Neuron (in vitro differentiated cells): ENCODE results near the gene ECEL1.
"Not testable (repeated sequence)": the region's sequence is repeated elsewhere in the genome, so short reads cannot be mapped to it uniquely, and the experiment has no call there.

Experiments
- H2AFZ ChIP-seq: one replicate; pipeline ENCODE4 v1.6.1; 2013; ENCODE audit warnings: low read depth, mild to moderate bottlenecking, inconsistent platforms, low read length, moderate library complexity
- H3K27me3 ChIP-seq: one replicate; pipeline ENCODE4 v1.6.1; 2013; ENCODE audit warnings: low read length; ENCODE audit not compliant: insufficient read depth
- H3K36me3 ChIP-seq: one replicate; pipeline ENCODE4 v1.6.1; 2013; ENCODE audit warnings: low read length; ENCODE audit not compliant: insufficient read depth
- H3K4me1 ChIP-seq: one replicate; pipeline ENCODE4 v1.6.1; 2013; ENCODE audit warnings: low read length; ENCODE audit not compliant: insufficient read depth
- H3K4me3 ChIP-seq: 2 replicates; pipeline ENCODE4 v1.5.1; 2013; ENCODE audit warnings: mild to moderate bottlenecking, low read length, moderate library complexity
- H3K9me3 ChIP-seq: one replicate; pipeline ENCODE4 v1.6.1; 2013; ENCODE audit warnings: low read length

Gene ECEL1

DNA sequence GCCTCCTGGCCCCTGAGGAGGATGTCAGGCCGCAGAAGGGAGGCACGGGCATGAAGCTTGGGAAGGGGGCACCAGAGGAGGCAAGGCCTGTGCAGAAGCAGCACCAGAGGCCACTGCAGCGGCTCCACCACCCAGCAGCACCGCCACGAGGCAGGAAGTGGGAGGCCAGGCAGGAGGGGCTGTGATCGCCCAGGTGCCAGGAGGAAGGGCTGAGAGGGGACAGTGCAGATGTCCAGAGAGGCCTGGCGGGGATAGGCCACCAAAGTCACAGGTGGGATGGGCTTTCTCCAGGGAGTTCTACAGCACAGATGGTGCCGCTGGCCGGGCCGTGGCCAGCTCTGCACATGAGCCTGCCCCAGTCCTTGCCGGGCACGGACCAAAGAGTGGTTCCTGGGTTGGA, 37.7 kb downstream of the ECEL1 start:
- H2AFZ ChIP-seq, result no peak overlapping the region
- peaks cover 20% of the 10 kb centered on the region for H3K4me1 ChIP-seq
- H3K27me3 ChIP-seq, result peaks cover 19% of the 10 kb centered on the region
- H3K36me3 ChIP-seq, result no peaks in the 10 kb centered on the region
- H3K9me3 ChIP-seq, result no peaks in the 10 kb centered on the region
- no peak overlapping the region for H3K4me3 ChIP-seq

DNA sequence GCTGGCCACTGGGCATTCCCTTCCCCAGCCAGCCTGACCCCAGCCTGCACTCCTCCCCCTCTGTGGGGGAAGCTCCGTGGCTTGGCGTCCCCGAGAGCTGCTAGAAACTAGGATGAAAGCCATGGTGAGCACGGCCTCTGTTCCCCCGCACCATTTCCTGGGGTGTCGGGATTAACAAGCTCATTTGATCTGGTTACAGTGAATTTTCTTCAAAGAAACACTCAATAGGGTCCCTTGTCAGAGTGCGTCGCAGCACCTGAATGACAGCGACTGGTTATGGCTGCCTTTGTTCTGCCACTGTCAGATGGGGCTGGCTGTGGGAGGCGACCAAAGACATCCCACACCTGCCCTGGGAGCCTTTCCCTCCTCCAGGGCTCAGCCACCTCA, 39.3 kb downstream of the ECEL1 start:
- peak overlapping the region; percentile 31 for H2AFZ ChIP-seq
- no peaks in the 10 kb centered on the region for H3K36me3 ChIP-seq
- H3K4me1 ChIP-seq, result peaks cover 20% of the 10 kb centered on the region
- H3K9me3 ChIP-seq, result no peaks in the 10 kb centered on the region
- peak overlapping the region; percentile 20 for H3K4me3 ChIP-seq
- H3K27me3 ChIP-seq, result peaks cover 16% of the 10 kb centered on the region

DNA sequence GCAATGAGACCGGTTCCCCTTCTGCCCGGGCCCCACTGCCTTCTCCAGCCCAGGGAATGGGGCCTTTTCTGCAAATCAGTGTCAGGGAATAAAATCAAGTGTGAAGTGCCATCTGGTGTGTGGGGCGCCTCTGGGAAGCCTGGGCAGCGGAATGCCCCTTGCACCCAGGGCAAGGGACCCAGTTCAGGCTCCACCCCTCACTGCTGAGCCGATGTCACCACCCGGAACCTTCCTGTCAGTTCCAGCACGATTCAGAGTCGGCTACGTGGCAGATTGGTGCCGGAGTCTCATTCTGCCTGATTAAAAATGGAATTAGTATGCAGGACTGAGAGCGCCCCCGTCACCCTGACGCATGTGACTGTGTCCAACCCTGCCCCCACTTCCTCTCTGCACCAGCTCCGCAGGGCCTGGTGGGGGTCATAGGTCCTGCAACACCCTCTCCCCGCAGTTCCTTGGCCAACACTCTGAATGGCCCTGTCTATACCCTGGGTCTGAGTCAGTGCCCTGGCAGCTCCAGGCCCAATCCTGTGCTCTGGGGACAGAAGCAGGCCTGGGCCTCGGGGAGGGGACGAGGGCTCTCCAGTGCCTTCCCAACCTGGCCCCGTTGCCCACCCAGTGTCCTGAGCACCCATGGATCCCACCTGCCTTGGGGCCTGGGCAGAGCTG, 39.9 kb downstream of the ECEL1 start:
- H3K27me3 ChIP-seq, result peaks cover 12% of the 10 kb centered on the region
- no peaks in the 10 kb centered on the region for H3K9me3 ChIP-seq
- peaks cover 20% of the 10 kb centered on the region for H3K4me1 ChIP-seq
- H3K36me3 ChIP-seq, result no peaks in the 10 kb centered on the region
- H2AFZ ChIP-seq, result peak overlapping the region; percentile 31
- H3K4me3 ChIP-seq, result peak overlapping the region; percentile 20

DNA sequence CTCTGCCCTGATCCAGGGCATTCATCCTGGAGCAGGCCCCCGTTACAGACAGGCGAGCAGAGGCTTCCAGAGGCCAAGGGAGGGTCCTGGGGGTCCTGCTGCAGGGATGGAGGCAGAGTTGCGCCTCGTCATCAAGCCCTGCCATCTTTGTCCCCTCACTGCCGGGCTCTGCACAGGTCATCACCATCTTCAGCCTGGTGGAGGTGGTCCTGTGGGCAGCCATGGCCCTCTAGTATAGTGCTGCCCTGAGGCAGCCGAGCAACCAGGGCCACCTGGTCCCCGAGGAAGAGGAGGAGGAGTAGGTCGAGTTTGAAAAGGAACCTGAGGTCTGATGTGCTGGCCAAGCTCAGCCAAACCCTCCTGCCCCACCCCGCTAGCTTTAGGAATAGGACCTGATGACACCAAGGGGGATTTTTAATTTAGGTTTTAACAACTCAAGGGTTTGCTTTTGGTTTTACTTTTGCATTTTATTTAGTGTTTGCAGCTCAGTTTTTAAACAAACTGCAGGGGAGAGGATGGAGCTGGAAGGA, 40.5 kb downstream of the ECEL1 start:
- Histone ChIP-seq H3K27me3 (peaks cover 12% of the 10 kb centered on the region), H3K4me1 (peaks cover 20% of the 10 kb centered on the region), H3K36me3 (no peaks in the 10 kb centered on the region), H3K9me3 (no peaks in the 10 kb centered on the region), H3K4me3 (no peak overlapping the region), H2AFZ (no peak overlapping the region)

DNA sequence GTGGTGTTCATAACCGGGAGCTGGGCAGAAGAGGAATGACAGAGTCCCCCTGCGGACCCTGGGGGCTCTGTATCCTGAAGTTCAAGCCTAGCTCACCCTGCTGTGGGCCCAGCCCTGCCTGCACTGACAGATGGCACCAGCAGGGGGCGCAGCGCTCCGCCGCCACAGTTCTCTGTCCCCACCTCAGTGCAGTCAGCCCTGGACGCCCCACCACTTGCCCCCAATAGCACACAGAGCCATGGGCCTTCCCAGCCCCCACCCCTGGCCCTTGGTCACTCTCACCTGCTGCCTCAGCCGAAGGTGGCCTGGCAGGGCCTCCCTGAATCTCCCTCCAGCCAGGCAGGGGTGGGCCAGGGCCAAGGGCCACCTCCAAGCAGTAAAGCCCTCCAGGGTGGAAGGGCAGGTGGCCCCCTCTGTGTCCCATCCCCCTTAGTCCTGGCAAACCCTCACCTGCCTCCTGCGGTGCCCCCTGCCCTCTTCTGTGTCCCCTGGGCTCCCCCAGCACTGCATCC, 41.3 kb downstream of the ECEL1 start:
- H2AFZ ChIP-seq, H3K36me3 ChIP-seq, H3K9me3 ChIP-seq, H3K4me3 ChIP-seq: not testable (repeated sequence)
- peaks cover 18% of the 10 kb centered on the region for H3K27me3 ChIP-seq
- H3K4me1 ChIP-seq, result peaks cover 20% of the 10 kb centered on the region

DNA sequence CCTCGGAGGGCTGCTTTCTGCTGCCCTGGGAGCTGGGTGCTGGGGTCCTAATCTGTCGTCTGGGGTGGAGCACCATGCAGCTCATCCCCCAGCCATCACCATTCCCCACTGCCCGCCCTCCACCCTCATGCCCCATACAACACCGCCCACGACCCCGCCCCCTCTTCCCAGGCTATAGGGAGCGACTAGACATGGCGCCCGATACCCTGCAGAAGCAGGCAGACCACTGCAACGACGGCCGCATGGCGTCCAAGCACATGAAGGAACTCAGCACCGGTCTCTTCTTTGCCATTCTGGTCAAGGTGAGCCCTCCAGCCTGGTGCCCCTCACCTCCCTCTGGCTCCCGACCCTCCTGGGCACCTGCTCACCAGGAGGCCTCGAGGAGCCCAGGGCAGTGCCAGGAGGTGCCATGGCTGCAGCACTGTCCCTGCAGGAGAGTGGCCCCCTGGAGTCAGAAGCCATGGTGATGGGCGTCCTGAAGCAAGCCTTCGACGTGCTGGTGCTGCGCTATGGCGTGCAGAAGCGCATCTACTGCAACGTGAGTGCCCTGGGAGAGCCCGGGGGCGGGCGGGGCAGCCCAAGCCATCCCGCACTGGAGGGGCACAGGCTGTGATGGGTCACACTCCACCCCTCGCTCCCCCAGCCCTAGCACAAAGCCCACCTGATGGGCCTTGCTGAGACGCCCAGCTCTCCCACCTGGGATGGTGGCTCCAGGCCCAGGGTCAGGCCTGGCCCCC, 42.3 kb downstream of the ECEL1 start:
- not testable (repeated sequence) for H2AFZ ChIP-seq, H3K4me3 ChIP-seq, H3K9me3 ChIP-seq, H3K36me3 ChIP-seq
- peaks cover 20% of the 10 kb centered on the region for H3K4me1 ChIP-seq
- H3K27me3 ChIP-seq, result peaks cover 19% of the 10 kb centered on the region

DNA sequence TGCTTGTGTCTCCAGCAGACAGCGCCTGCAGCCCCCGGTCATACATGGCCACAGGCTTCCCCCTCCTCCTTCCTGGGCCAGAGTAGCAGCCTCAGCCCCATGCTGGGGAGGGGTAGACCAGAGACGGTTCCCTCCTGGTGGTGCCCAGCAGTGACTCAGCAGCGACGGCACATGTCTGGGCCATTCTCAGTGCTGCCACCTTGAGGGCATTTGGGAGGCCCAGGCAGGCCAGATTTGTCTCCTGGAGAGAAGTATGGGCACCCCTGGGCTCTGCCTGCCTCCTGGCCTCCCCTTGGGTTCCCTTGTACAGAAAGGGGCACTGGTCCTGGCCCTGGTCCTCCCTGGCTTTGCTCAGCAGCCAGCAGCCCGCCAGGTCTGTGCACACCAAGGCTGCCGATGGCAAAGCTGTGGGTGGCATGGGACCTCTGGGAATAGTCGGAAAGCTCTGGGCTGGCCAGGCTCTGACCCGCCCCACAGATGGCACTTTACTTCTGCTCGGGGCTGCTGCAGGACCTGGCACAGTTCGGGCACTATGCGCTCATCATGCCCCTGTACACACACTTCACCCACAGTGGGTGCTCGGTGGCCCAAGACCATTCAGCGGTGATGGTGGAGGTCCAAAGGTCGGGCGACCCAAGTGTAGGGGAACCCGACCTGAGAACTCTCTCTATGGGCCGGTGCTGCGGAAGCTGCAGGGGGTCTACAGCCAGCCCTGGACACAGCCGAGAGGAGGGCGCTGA, 43.1 kb downstream of the ECEL1 start:
- Histone ChIP-seq H3K4me1 (peaks cover 22% of the 10 kb centered on the region), H2AFZ (no peak overlapping the region), H3K36me3 (no peaks in the 10 kb centered on the region), H3K27me3 (peaks cover 12% of the 10 kb centered on the region), H3K4me3 (no peak overlapping the region), H3K9me3 (no peaks in the 10 kb centered on the region)

DNA sequence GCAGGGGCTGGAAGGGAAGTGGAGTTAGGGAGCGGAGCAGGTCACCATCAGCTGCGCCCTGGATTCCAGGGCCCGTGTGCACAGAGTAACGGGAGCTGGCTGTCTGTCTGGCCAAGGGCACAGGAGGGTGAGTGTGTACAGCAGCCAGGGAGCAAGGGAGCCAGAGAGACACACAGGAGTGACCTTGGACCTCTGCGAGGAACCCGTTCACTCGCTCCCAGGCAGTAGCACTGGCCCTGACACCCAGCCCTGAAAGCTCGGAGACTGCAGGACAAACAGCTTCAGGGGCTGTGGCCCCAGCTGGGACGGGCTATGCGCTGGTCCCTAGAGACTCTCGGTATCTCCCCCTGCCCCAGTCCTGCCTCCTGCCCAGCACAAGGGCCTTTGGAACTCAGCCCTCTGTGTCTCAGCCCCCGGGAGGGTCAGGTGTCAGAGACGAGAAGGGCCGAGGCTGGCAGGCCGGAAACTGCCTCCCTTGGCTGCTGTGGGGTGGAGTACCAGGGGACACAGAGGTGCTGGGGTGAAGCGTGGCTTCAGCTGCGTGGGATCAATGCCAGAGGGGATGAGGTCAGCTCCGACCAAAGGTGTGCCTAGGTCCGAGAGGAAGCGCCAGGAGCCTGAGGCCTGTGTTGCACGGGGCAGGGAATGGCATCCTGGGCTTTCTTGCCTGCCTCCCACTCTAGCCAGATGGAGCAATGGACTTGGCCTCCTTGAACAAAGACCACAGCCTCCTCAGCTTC, 43.8 kb downstream of the ECEL1 start:
- not testable (repeated sequence) for H2AFZ ChIP-seq, H3K4me3 ChIP-seq, H3K9me3 ChIP-seq, H3K36me3 ChIP-seq
- H3K4me1 ChIP-seq, result peaks cover 22% of the 10 kb centered on the region
- H3K27me3 ChIP-seq, result peaks cover 11% of the 10 kb centered on the region

DNA sequence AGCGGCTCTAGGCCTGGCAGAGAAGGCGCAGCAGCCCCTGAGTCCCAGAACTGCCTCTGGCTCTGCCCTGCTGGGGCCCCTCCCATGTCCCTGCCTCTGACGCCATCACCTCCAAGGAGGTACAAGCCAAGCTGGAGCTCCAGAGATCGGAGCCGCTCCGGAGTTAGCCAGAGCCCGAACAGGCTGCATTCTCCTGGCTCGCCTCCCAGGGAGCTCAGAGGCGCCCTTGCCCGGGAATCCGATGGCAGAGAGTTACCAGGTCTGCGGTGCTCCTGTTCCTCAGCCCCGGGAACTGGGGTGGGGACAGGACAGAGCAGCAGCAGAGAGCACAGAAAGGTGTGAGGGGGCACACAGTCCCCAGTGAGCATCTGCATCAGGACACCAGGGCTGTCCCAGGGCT, 44.6 kb downstream of the ECEL1 start:
- H3K9me3 ChIP-seq, H2AFZ ChIP-seq, H3K36me3 ChIP-seq, H3K4me3 ChIP-seq: not testable (repeated sequence)
- peaks cover 19% of the 10 kb centered on the region for H3K4me1 ChIP-seq
- peaks cover 15% of the 10 kb centered on the region for H3K27me3 ChIP-seq

DNA sequence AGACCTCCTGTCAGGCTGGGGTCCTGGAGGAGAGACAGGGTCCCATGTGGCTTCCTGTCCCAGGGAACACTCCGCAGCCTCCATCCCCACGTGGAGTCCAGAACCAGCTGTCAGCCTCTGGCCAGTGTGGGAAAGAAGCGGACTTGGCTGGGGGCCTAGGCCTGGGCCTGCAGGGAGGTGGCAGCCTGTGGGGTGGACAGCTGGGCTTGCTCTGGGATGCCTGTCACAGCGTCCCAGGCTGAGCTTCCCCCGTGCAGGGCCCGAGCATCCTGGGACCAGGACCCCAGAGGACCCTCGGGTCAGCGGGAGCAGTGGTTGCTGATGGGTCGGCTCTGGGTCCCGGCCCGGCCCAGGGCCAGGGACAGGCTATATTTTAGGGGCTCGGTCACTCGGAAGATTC, 45.2 kb downstream of the ECEL1 start:
- Histone ChIP-seq H3K27me3 (peaks cover 16% of the 10 kb centered on the region), H3K4me1 (peaks cover 13% of the 10 kb centered on the region)
- not testable (repeated sequence) for H3K4me3 ChIP-seq, H2AFZ ChIP-seq, H3K9me3 ChIP-seq, H3K36me3 ChIP-seq

DNA sequence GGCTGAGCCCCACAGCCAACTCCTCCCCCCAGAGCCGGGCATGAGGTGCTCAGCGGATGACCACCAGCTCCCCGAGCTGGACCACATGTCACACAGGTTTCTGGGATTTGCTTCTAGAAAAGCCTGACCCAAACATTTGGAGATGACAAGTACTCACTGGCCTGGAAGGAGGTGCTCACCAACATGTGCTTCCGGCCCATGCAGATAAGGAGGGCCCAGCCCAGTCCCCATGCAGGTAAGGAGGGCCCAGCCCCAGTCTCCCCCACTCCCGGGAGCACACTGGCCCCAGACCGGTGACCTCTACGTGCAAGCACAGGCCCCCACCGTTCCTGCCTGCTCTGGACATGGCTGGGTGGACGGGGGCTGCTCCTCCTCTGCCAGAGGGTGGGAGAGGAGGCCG, 45.7 kb downstream of the ECEL1 start:
- H2AFZ ChIP-seq, H3K4me3 ChIP-seq, H3K36me3 ChIP-seq, H3K4me1 ChIP-seq, H3K9me3 ChIP-seq: not testable (repeated sequence)
- H3K27me3 ChIP-seq, result peaks cover 14% of the 10 kb centered on the region

DNA sequence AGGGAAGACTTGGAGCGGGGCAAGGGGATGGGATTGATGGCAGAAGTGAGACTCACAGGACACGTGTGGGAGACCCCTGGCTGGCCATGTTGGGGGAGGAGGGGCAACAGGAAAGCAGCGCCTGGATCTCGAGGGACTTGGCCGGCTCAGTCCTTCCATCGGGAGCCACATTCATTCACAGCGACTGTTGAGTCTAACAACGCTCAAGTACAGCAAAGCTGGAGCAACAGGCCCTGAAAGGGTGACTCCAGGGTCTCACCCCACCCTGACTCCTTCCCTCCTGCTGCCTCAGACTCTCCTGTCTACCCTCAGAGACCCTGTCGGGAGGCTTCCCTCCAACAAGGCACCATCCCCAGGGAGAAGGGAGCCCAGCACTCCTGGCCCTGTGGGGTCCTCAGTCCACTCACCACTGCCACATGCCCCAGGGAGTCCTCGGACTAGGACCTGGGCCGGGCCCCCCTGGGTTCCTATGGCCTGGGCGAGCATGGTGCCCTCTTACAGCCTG, 46.4 kb downstream of the ECEL1 start:
- Histone ChIP-seq H3K36me3 (no peaks in the 10 kb centered on the region), H3K27me3 (peaks cover 14% of the 10 kb centered on the region), H2AFZ (no peak overlapping the region), H3K4me3 (no peak overlapping the region), H3K9me3 (no peaks in the 10 kb centered on the region), H3K4me1 (peaks cover 2% of the 10 kb centered on the region)
